Peyer's patch (tissue), 4 donors: ENCODE measurements around the gene EHBP1. TPM values are rescaled to one million over a fixed set of nuclear protein-coding genes. Genes with fewer than 3 reads are reported as not detected.

ENCODE experiments used
- DNase-seq, 3 donors: peaks; one replicate each; pipeline ENCODE4 v3.0.0-alpha.2; 2017 to 2019
- H3K27ac ChIP-seq, 4 donors: fragments of 200-600 bp; sonication (generic); one replicate each; pipeline ENCODE4 v1.5.1; 2016 to 2019
- H3K27me3 ChIP-seq, 2 donors: fragments of 200-600 bp; sonication (generic); one replicate each; pipeline ENCODE4 v1.5.1; 2019
- H3K36me3 ChIP-seq, 3 donors: fragments of 200-600 bp; sonication (generic); one replicate each; pipeline ENCODE4 v1.5.1; 2016 to 2019
- H3K4me1 ChIP-seq, 4 donors: fragments of 200-600 bp; sonication (generic); one replicate each; pipeline ENCODE4 v1.5.1; 2016 to 2019
- H3K4me3 ChIP-seq, 4 donors: fragments of 200-600 bp; sonication (generic); 1 replicate in 3 of 4; 2 replicates in 1 of 4; pipeline ENCODE4 v1.5.1; 2016 to 2019; ENCODE audit warnings: mild to moderate bottlenecking in 1 of 4
- H3K9me3 ChIP-seq, 4 donors: fragments of 200-600 bp; sonication (generic); one replicate each; pipeline ENCODE4 v1.5.1; 2016 to 2019; ENCODE audit warnings: mild to moderate bottlenecking in 1 of 4
- CTCF ChIP-seq, 6 experiments: fragments of 450-650 bp in 4 of 6; fragments of 200-600 bp in 2 of 6; sonication (generic) in 1 of 6; IDR thresholded peaks; one replicate each; pipeline ENCODE4 v1.5.1; 2017 to 2019; ENCODE audit warnings: antibody characterized with exemption in 6 of 6, mild to moderate bottlenecking in 3 of 6, moderate library complexity in 1 of 6
- POLR2A ChIP-seq, 2 donors: fragments of 450-650 bp; IDR thresholded peaks; one replicate each; pipeline ENCODE4 v1.5.1; 2017; ENCODE audit warnings: antibody characterized with exemption in 2 of 2, mild to moderate bottlenecking in 2 of 2, moderate library complexity in 2 of 2
- total RNA-seq, 4 donors: library from RNA; depleted of rRNA; stranded (reverse); fragments of >200 nt; gene quantifications; one replicate each; pipeline ENCODE4 v1.1.0, GENCODE V29; 2016

EHBP1 gene
- total RNA-seq, 4 donors from 2014 or later: 27.1 to 190 (median 60.8) TPM

GRCh38 chr2:62722679-62723078, 17.2 kb downstream of the EHBP1 start:
- no peaks in the 10 kb centered on the region for H3K36me3 ChIP-seq
- H3K27ac ChIP-seq: no peak overlapping the region
- no peak overlapping the region for H3K4me3 ChIP-seq
- no peak for DNase-seq
- no peaks in the 10 kb centered on the region for H3K27me3 ChIP-seq
- no peak for TF ChIP-seq CTCF (IDR thresholded peaks at IDR 0.05)
- no peak for TF ChIP-seq POLR2A (IDR thresholded peaks at IDR 0.05)
- H3K9me3 ChIP-seq: no peaks in the 10 kb centered on the region
- H3K4me1 ChIP-seq: peaks cover 0 to 6% (median 0%) of the 10 kb centered on the region in 4 donors

GRCh38 chr2:62723253-62723652, 17.7 kb downstream of the EHBP1 start:
- H3K9me3 ChIP-seq: no peaks in the 10 kb centered on the region

GRCh38 chr2:62724106-62724505, 18.6 kb downstream of the EHBP1 start:
- Histone ChIP-seq H3K27me3 (no peaks in the 10 kb centered on the region), H3K9me3 (no peaks in the 10 kb centered on the region), H3K4me1 (peaks cover 0 to 6% (median 0%) of the 10 kb centered on the region in 4 donors), H3K36me3 (no peaks in the 10 kb centered on the region), H3K4me3 (no peak overlapping the region), H3K27ac (peak overlapping the region in 1 of 4 donors; percentile 8)
- no peak for DNase-seq
- no peak for TF ChIP-seq POLR2A (IDR thresholded peaks at IDR 0.05)
- TF ChIP-seq CTCF (IDR thresholded peaks at IDR 0.05): no peak

More at GRCh38 chr2:62723253-62723652, 17.7 kb downstream of the EHBP1 start:
- no peak for DNase-seq
- Histone ChIP-seq H3K27ac (no peak overlapping the region), H3K4me1 (peaks cover 0 to 6% (median 0%) of the 10 kb centered on the region in 4 donors), H3K36me3 (no peaks in the 10 kb centered on the region), H3K27me3 (no peaks in the 10 kb centered on the region), H3K4me3 (no peak overlapping the region)
- TF ChIP-seq CTCF (IDR thresholded peaks at IDR 0.05) (no peak), POLR2A (IDR thresholded peaks at IDR 0.05) (no peak)

DNA sequence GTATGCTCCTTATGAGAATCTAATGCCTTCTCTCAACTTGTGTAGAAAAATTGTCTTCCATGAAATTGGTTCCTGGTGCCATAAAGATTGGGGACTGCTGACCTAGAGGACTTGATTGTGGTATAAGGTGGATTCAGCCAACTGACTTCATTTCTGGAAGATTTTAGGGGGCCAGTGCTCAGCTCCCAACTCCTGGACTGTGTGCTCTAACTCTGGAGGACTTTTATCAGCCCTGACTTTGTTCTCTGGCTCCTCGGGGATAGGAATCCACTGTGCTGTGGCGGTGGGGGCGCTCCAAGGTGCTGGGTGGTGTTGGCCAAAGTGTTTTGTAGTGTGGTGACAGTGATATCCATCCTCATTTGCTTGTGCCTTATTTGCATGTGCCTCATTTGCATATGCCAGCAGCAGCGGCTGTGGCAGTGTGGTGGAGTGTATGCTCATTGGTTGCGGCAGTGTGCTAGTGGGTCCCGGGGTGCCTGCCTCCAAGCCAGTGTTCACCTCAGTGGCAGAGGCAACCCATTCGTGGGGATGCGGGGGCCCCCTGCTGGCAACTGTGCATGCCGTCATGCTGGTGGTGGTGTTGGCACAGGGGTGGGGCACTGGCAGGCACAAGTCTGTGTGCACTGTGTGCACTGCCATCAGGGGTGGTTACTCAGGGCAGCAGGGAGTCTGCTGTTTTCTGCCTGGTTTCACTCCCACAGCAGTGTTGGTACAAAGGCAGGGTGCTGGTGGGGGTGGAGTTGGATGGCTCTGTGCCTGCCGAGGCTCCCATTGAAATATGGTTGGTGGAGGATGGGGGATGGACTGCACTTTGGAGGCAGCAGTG, 19.6 kb downstream of the EHBP1 start:
- H3K36me3 ChIP-seq: no peaks in the 10 kb centered on the region
- H3K4me1 ChIP-seq: peaks cover 0 to 6% (median 0%) of the 10 kb centered on the region in 4 donors
- TF ChIP-seq CTCF (IDR thresholded peaks at IDR 0.05) (peak in 3 of 6 experiments; percentile 30 to 41 (median 36)), POLR2A (IDR thresholded peaks at IDR 0.05) (no peak)
- H3K27ac ChIP-seq: no peak overlapping the region
- H3K4me3 ChIP-seq: no peak overlapping the region
- no peaks in the 10 kb centered on the region for H3K9me3 ChIP-seq
- DNase-seq: peak in 2 of 3 donors; percentile 50 to 62
- H3K27me3 ChIP-seq: no peaks in the 10 kb centered on the region

DNA sequence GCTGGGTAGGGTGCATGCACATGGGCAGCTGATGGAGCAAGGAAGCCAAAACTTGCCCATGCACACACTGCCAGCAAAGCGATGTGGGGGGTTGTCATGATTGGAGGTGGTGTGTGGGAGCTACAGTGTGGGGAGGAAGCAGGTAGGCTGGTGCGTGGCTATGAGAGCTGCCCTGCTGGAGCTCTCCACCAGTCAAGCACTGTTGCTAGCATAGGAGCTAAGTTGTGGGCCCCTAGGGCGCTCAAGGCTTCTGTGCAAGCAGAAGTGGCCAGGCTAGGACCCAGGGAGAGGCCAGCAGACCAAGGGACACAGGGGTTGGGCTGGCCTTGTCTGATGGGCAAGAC, 20.2 kb downstream of the EHBP1 start:
- TF ChIP-seq CTCF (IDR thresholded peaks at IDR 0.05) (no peak), POLR2A (IDR thresholded peaks at IDR 0.05) (no peak)
- Histone ChIP-seq H3K27me3 (no peaks in the 10 kb centered on the region), H3K36me3 (no peaks in the 10 kb centered on the region), H3K4me3 (no peak overlapping the region), H3K9me3 (no peaks in the 10 kb centered on the region), H3K27ac (no peak overlapping the region), H3K4me1 (peaks cover 0 to 6% (median 0%) of the 10 kb centered on the region in 4 donors)
- no peak for DNase-seq
